Fibroblast of peridontal ligament (primary cell): ENCODE results near the gene OR2W3.

Experiments
- DNase-seq: peaks from one replicate; pipeline ENCODE4 v3.0.0-alpha.2; 2010; ENCODE audit errors: extremely low read depth

Gene OR2W3

GRCh38 chr1:247895163-247895637, at the start of gene OR2W3:
OR2W3 (plus strand) TSS chr1:247895587; CDS start chr1:247895587, 0 bp downstream.
- DNase-seq: no peak

DNA sequence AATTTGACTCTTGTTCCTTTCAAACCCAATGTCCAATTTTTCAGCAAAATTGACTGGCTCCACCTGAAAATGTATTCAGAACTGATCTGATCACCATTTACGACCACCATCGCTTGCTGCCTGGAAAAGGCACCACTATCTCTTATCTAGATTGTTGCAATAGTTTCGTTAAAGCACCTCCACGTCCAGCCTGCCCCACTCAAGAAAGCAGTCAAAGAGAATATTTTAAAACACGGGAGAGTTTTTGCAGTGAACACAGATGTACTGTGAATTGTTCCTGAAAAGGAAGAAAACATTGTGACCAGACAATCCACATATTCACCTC, 49.7 kb upstream of the OR2W3 start:
- DNase-seq: no peak

DNA sequence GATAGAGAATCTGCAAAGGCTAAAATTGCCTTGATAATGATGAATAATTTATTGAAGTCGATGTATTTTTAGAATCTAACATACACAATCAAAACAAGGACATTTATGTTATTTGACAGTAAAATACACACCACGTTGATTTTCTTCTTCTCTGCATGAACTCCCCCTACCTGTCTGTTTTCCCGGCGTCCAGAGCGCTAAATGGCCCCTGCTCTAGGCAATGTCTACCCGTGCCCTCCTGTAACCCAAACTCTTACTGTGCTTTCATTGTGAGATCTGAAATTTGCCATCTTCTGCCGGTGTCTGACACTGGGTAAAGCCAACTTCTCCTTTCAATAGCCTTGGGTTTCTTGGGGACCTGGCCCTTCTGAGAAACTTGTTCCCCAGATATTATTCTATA, 47.0 kb upstream of the OR2W3 start:
- no peak for DNase-seq

- DNase-seq: no peak
Measured at GRCh38 chr1:247849616-247850015, 45.8 kb upstream of the OR2W3 start.

GRCh38 chr1:247854899-247855545, 40.4 kb upstream of the OR2W3 start:
- no peak for DNase-seq

GRCh38 chr1:247855911-247856310, 39.5 kb upstream of the OR2W3 start:
- DNase-seq: no peak

DNA sequence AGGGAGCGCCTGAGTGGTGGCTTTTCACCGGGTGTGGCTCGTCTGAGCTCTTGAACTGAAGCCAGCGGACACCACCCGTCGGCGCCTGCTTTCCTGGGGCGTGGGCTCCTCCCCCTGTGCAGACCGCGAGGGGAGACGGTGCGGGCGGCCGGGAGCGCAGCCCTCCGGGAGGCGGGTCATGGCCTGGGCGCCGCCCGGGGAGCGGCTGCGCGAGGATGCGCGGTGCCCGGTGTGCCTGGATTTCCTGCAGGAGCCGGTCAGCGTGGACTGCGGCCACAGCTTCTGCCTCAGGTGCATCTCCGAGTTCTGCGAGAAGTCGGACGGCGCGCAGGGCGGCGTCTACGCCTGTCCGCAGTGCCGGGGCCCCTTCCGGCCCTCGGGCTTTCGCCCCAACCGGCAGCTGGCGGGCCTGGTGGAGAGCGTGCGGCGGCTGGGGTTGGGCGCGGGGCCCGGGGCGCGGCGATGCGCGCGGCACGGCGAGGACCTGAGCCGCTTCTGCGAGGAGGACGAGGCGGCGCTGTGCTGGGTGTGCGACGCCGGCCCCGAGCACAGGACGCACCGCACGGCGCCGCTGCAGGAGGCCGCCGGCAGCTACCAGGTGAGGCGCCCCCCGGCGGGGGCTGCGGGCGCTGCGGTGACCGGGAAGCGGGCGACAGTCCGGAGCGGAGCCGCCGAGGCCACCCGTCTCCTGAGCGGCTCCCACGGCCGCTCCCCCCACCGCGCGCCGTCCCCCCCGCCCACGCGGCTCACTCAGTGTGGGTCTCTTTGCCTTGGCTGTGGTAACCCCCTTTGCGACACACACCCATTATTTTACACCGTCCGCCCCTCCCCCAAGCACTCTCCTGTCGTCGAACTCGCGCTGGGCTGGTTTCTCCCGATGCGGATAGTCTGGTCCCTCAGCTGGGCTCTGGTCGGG, 38.1 kb upstream of the OR2W3 start, which contains the start of gene TRIM58:
TRIM58 (plus strand) TSS at position 119 of the 916 bp plus-strand sequence; CDS start at position 179, 60 bp downstream.
- no peak for DNase-seq

- DNase-seq: no peak
Measured at GRCh38 chr1:247857985-247858619, 37.3 kb upstream of the OR2W3 start.

DNA sequence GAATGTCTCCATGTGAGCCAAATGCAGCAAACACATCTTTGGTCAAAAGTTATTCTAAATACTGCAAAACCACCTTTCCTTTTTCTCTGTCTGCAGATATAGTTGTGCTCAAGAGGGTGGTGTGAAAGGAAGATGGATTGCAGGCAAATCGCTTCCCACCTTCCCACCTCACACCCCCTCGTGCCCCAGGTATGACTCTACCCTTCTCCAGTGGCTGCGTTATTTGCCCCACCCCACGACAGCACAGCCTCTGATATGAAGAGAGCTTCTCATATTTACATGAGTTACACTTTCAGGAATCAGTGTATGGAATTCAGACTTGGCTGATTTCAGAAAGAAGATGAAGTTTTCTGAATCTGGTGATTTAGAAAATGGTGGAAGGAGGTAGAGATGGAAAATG, 32.6 kb upstream of the OR2W3 start:
- DNase-seq: no peak

DNA sequence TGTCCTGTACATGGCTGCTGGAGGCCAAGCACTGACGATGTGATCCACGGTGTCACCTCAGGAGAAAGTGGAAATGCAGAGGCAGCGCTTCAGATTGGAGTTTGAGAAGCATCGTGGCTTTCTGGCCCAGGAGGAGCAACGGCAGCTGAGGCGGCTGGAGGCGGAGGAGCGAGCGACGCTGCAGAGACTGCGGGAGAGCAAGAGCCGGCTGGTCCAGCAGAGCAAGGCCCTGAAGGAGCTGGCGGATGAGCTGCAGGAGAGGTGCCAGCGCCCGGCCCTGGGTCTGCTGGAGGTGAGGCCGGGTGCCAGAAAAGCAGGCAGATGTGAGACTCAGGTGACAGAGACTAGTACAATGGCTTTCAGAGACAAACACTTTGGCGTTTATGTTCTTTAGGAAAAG, 30.7 kb upstream of the OR2W3 start:
- DNase-seq: no peak

- no peak for DNase-seq
Measured at GRCh38 chr1:247865416-247865815, 30.0 kb upstream of the OR2W3 start.

- DNase-seq: no peak
Measured at GRCh38 chr1:247883346-247883745, 12.0 kb upstream of the OR2W3 start.

DNA sequence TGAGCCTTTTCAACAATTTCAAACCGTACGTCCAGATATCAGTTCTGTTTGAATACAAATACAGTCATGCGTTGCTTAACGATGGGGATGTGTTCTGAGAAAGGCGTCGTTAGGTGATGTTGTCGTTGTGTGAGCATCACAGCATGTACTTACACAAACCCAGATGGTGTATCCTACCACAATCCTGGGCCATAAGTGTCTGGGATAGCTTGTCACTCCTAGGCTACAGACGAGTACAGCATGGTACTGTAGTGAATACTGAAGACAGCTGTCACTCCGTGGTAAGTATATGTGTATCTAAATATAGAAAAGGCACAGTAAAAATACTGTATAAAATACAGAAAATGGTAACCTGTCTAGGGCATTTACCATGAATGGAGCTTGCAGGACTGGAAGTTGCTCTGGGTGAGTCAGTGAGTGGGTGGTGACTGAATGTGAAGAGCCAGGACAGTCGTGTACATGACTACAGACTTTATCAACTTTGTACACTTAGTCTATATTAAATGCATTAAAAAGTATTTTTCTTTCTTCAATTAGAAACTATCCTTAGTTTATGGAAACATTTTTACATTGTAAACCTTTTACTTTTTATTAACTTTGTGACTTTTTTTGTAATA, 10.5 kb upstream of the OR2W3 start:
- no peak for DNase-seq

GRCh38 chr1:247895976-247896375, 589 bp downstream of the OR2W3 start:
- DNase-seq: no peak

- no peak for DNase-seq
Measured at GRCh38 chr1:247904122-247904521, 8.7 kb downstream of the OR2W3 start.

DNA sequence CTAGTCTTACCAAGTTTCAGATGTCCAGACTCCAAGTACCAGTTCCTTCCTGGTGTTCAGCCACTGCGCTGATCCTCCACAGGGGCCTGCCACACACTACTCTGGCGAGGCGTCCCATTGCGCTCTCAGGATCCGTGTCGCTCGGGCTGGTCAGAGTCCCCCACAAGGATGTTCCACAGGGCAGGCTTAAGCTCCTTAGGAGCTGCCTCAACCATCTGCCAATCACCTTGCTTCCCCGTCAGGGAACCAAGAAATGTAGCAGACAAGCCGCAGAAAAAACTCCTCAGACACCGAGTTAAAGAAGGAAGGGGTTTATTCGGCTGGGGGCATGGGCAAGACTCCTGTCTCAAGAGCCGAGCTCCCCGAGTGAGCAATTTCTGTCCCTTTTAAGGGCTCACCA, 9.8 kb downstream of the OR2W3 start:
- no peak for DNase-seq

DNA sequence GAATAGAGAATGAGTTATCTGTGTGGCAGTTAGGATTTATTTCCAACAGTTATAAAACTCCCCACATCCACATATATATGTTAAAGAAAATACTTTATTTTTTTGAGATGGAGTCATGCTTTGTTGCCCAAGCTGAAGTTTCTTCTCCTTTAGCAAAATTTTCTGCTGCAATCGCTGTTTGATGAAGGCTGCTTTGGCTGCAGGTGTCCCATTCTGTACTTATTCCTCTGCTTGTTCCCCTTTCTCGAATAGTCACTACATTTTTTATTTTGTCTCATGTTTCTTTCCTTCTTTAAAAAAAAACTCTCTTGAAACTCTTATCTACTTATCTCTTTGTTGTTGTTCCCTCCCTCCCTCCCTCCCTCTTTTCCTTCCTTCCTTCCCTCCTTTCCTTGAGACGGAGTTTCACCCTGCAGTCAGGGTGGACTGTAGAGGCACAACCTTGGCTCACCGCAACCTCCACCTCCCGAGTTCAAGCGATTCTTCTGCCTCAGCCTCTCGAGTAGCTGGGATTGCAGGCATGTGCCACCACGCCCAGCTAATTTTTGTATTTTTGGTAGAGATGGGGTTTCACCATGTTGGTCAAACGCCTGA, 10.6 kb downstream of the OR2W3 start:
- no peak for DNase-seq

DNA sequence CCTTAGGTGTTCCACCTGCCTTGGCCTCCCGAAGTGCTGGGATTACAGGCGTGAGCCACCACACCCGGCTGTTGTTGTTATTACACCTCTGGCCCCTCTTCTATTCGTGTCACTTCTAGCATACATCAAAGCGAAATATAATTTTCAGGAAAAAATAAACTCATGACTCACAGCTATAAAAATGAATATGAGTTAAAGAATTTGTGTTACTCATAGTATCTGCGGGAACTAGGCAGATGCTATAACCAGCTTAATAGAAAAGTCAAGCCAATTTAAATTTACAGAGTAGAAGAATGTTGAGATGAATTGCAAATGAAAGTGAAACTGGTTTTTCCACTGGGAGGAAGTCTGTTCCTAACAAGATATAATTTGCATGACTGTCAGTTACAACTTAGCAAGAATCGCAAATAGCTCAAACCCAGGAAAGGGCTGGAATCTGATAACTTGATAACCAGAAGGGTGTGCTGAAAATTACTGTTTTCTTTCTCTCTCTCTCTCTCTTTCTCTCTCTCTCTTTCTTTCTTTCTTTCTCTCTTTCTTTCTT, 11.2 kb downstream of the OR2W3 start:
- peak; percentile 1 for DNase-seq

DNA sequence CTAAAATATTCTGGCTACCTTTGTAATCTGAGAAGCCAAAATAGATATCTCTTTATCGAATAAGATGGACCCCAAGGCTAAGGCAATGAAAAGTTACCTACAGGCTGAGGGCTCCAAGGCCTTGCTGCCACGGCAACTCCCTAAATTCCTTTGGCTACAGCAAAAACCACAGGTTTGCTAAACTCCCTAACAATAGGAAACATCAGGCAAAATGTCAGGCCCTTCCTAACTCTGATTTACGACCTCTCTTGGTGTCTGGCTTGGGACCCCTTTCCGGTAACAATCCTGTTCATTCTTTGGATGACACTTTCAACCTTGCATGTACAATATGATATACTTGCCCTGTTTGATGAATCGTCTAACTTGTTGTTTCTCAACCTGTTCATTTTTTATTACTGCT, 13.4 kb downstream of the OR2W3 start:
- DNase-seq: no peak

DNA sequence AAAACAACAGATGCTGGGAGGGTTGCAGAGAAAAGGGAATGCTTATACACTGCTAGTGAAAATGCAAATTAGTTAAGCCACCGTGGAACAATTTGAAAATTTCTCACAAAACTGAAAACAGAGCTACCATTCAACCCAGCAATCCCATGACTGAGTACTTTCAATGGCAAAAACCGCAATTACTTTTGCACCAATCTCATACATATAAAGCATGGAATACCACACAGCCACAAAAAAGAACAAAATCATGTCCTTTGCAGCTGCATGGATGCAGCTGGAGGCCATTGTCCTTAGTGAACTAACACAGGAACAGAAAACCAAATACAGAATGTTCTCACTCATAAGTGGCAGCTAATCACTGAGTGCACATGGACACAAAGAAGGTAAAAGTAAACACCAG, 18.4 kb downstream of the OR2W3 start:
- no peak for DNase-seq

GRCh38 chr1:247914941-247915662, 19.7 kb downstream of the OR2W3 start:
- DNase-seq: no peak
